SU-DHL-6 (cell line): ENCODE results near the gene KRTCAP2.
A peak's percentile ranks its signal among the peaks of the same experiment; 100 is the strongest.

ENCODE experiments used
- H2AFZ ChIP-seq: fragments of 200-600 bp; sonication (generic); 2 replicates; pipeline ENCODE4 v1.6.1; 2014; ENCODE audit warnings: low read depth, mild to moderate bottlenecking, moderate library complexity, mixed read lengths, antibody characterized with exemption, low read length; ENCODE audit not compliant: severe bottlenecking
- H3F3A ChIP-seq: fragments of 200-600 bp; shearing (Covaris generic); 2 replicates; pipeline ENCODE4 v1.6.0; 2016; ENCODE audit warnings: antibody characterized with exemption, mild to moderate bottlenecking; ENCODE audit not compliant: insufficient read depth
- H3K27ac ChIP-seq: fragments of 200-600 bp; sonication (generic); 2 replicates; pipeline ENCODE4 v1.5.1; 2016; ENCODE audit warnings: low read depth, mild to moderate bottlenecking, low read length, moderate library complexity, mixed read lengths
- H3K27me3 ChIP-seq: fragments of 200-600 bp; sonication (generic), shearing (Covaris generic); 2 replicates; pipeline ENCODE4 v1.6.0; 2014; ENCODE audit warnings: mild to moderate bottlenecking, low read length
- H3K36me3 ChIP-seq: fragments of 200-600 bp; sonication (generic); 2 replicates; pipeline ENCODE4 v1.6.1; 2014; ENCODE audit warnings: mild to moderate bottlenecking, low read length, mixed read lengths
- H3K4me2 ChIP-seq: fragments of 300-600, 200-600 bp; shearing (Covaris generic), sonication (generic); 2 replicates; pipeline ENCODE4 v1.6.0; 2014; ENCODE audit warnings: low read length, low read depth, mild to moderate bottlenecking; ENCODE audit not compliant: poor library complexity, severe bottlenecking
- H3K4me3 ChIP-seq: fragments of 200-600 bp; sonication (generic); 2 replicates; pipeline ENCODE4 v1.5.1; 2014; ENCODE audit warnings: antibody characterized with exemption, low read length, mild to moderate bottlenecking, mixed read lengths; ENCODE audit not compliant: insufficient read depth, poor library complexity, severe bottlenecking
- H3K79me2 ChIP-seq: fragments of 200-600 bp; sonication (generic); 2 replicates; pipeline ENCODE4 v1.6.1; 2014; ENCODE audit warnings: mild to moderate bottlenecking, low read length, moderate library complexity; ENCODE audit not compliant: insufficient read depth
- H3K9ac ChIP-seq: fragments of 200-600 bp; sonication (generic); 2 replicates; pipeline ENCODE4 v1.7.0; 2014; ENCODE audit warnings: mild to moderate bottlenecking, low read length
- H3K9me2 ChIP-seq: fragments of 200-600 bp; sonication (generic); replicated peaks from 2 replicates; pipeline ENCODE4 v1.6.1; 2014; ENCODE audit warnings: low read length; ENCODE audit not compliant: insufficient read depth
- H3K9me3 ChIP-seq: fragments of 200-600 bp; sonication (generic); 2 replicates; pipeline ENCODE4 v1.6.1; 2014; ENCODE audit warnings: low read length, mixed read lengths; ENCODE audit not compliant: insufficient read depth
- H4K20me1 ChIP-seq: fragments of 200-600 bp; sonication (generic); 2 replicates; pipeline ENCODE4 v1.6.1; 2014; ENCODE audit warnings: low read depth, mild to moderate bottlenecking, antibody characterized with exemption, low read length, moderate library complexity, mixed read lengths
- CTCF ChIP-seq: fragments of 200-600 bp; sonication (generic); IDR thresholded peaks from one replicate; pipeline ENCODE4 v1.5.1; 2017; ENCODE audit warnings: antibody characterized with exemption, mild to moderate bottlenecking, low read length, moderate library complexity; ENCODE audit not compliant: insufficient read depth, poor library complexity, severe bottlenecking
- EZH2phosphoT487 ChIP-seq: fragments of 200-600 bp; sonication (generic), shearing (Covaris generic); conservative IDR thresholded peaks from 2 replicates; pipeline ENCODE4 v1.6.1; 2018; ENCODE audit warnings: mild to moderate bottlenecking, antibody characterized with exemption, low read length, moderate library complexity, mixed read lengths

The KRTCAP2 gene

GRCh38 chr1:155207806-155208540 is 34.9 kb upstream of the KRTCAP2 start, which contains the start of gene THBS3:
Gene THBS3 (minus strand): TSS chr1:155207897. CDS start chr1:155207876, 21 bp downstream.
- Histone ChIP-seq H3K9ac (peak within 1 kb of the TSS; percentile 72), H3K9me2 (no peaks in the 10 kb centered on the region), H3K36me3 (no peaks in the 10 kb centered on the region), H3K4me2 (peak within 1 kb of the TSS; percentile 95), H3K27ac (peak within 1 kb of the TSS; percentile 32), H3F3A (peaks cover 14% of the 10 kb centered on the region), H4K20me1 (no peaks in the 10 kb centered on the region), H3K79me2 (no peaks in the 10 kb centered on the region), H3K9me3 (no peaks in the 10 kb centered on the region), H3K4me3 (peak within 1 kb of the TSS; percentile 83), H2AFZ (peak within 1 kb of the TSS; percentile 70), H3K27me3 (no peaks in the 10 kb centered on the region)
- TF ChIP-seq EZH2phosphoT487, result no peak
- no peak for TF ChIP-seq CTCF

GRCh38 chr1:155206891-155207805 is 34.0 kb upstream of the KRTCAP2 start:
- H3K27ac ChIP-seq, result 0 out of 2 replicates have a peak overlapping the region, but pooled peaks have one; percentile 0
- no peak overlapping the region for H2AFZ ChIP-seq
- peak overlapping the region; percentile 13 for H3K4me2 ChIP-seq
- no peak for TF ChIP-seq EZH2phosphoT487
- TF ChIP-seq CTCF, result peak; percentile 66
- no peaks in the 10 kb centered on the region for H3K27me3 ChIP-seq
- peaks cover 14% of the 10 kb centered on the region for H3F3A ChIP-seq
- H3K79me2 ChIP-seq, result no peaks in the 10 kb centered on the region
- H3K9me3 ChIP-seq, result no peaks in the 10 kb centered on the region
- no peaks in the 10 kb centered on the region for H3K36me3 ChIP-seq
- no peak overlapping the region for H3K4me3 ChIP-seq
- no peaks in the 10 kb centered on the region for H3K9me2 ChIP-seq
- 0 out of 2 replicates have a peak overlapping the region, but pooled peaks have one; percentile 13 for H3K9ac ChIP-seq
- no peaks in the 10 kb centered on the region for H4K20me1 ChIP-seq

GRCh38 chr1:155205969-155206593 is 33.0 kb upstream of the KRTCAP2 start:
- H4K20me1 ChIP-seq, result no peaks in the 10 kb centered on the region
- peaks cover 14% of the 10 kb centered on the region for H3F3A ChIP-seq
- H3K79me2 ChIP-seq, result no peaks in the 10 kb centered on the region
- no peak overlapping the region for H3K9ac ChIP-seq
- H2AFZ ChIP-seq, result no peak overlapping the region
- H3K9me2 ChIP-seq, result no peaks in the 10 kb centered on the region
- TF ChIP-seq EZH2phosphoT487 (no peak), CTCF (no peak)
- H3K9me3 ChIP-seq, result no peaks in the 10 kb centered on the region
- no peaks in the 10 kb centered on the region for H3K36me3 ChIP-seq
- no peak overlapping the region for H3K4me3 ChIP-seq
- H3K27me3 ChIP-seq, result no peaks in the 10 kb centered on the region
- H3K4me2 ChIP-seq, result no peak overlapping the region
- H3K27ac ChIP-seq, result no peak overlapping the region
